GM18511 (cell line): ENCODE data around the gene PSMD13.

ENCODE experiments used
- ATAC-seq: cut with Tn5 transposase; IDR thresholded peaks from one replicate; pipeline ENCODE4 v1.9.1; 2021; ENCODE audit warnings: mild to moderate bottlenecking, moderate library complexity; ENCODE audit not compliant: unreplicated experiment

Gene PSMD13

DNA sequence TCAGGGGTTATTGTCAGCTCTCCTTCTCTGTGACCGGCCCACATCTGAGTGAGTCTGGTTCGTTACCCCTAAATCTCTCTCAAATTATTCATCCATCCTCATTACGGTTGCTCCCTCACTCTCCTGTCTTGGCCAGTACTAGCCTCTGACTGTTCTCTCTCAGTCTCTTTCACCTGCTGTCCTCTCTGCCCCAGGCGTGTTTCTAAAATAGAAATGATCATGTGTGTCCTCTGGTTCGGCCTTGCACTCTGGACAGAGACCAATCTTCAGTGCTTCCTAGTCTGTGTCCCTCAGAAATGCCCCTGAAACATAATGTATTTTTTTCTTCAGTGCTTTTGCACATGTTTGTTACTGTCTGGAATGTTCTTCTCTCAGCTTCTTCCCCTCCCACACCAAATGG lies 4.9 kb downstream of the PSMD13 start:
- ATAC-seq = no peak

- no peak for ATAC-seq
Measured at GRCh38 chr11:244376-244775, 7.6 kb downstream of the PSMD13 start.

DNA sequence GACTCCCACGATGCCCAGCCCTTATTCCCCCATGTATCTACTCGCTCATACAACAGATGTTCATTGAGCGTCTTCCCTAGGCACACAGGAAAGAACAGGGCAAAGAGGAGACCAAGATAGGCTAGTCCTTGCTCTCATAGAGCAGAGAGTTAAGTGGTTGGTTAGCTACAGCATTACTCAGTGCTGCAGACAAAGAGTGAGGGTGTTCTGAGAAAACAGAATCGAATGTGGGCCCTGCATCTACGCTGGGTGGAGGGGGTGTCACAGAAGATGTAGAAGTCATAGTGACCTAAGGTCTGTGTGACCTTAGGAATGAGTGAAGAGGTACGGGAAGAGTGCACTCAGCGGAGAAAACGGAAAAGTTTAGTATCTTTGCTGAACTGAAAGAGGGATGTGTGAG lies 12.3 kb downstream of the PSMD13 start:
- ATAC-seq = no peak

DNA sequence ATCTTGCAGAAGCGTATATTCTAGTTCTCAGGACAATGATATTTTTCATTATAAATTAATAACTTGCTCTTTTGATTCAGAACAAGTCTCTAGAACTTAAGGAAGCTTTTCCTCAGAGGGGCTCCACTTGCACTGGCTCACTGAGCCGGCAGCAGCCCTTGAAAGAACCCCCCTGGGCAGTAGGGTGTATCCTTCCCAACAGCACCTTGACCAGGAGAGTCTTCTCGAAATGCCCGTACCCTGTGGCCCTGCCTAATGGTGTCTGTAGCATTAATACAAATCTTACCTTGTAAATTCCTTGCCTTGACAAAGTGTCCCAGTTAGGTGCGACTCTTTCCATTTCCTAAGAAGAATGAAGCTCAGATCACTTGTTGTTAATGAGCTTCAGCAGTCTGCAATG lies 13.5 kb downstream of the PSMD13 start:
- ATAC-seq = no peak

DNA sequence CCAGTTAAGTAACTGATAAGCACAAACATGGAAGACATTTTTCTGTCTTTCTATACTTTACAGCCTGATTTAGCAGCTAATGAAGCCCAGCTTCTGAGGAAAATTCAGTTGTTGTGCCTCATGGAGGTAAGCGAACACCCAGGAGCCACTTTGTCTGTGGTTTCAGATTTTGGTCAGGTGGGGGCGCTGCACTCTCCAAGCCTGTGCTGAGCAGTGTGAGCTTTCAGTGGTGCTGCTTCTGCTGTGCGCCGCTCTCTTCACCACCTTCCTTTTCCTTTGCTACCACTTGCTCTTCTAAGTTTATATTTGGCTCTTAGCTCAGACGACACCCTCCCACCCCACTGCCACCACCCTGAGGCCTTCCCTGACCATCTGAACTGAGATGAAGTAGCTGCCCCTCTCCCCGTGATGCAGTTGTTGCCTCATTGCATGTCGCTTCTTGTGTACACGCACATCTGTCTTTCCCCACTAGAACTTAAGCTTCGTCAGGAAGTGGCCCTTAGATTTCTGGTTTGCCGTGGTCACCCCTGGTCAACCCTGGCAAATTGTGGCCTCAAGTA lies 14.0 kb downstream of the PSMD13 start:
- ATAC-seq = no peak

- no peak for ATAC-seq
Measured at GRCh38 chr11:251550-251949, 14.8 kb downstream of the PSMD13 start.

- ATAC-seq = no peak
Measured at GRCh38 chr11:252666-253065, 15.9 kb downstream of the PSMD13 start.

GRCh38 chr11:253160-253885 lies 16.5 kb downstream of the PSMD13 start:
- no peak for ATAC-seq

DNA sequence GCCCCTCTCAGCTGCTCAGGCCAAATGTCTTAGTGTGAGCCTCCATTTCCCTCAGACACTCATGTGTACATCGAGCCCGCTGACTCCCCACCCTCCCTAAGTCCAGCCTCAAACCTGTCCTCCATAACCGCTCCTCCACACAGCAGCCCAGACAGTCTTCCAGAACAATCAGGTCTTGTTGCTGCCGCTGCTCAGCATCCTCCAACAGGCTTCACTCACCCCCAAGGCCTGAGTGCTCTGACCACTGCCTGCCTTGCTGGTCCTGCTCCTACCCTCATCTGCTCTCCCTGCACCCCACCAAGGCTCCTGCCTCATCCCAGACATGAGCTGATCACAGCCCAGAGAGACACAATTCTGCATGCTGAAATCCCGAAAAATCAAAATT lies 17.1 kb downstream of the PSMD13 start:
- no peak for ATAC-seq

GRCh38 chr11:255176-255575 lies 18.4 kb downstream of the PSMD13 start:
- no peak for ATAC-seq

- no peak for ATAC-seq
Measured at GRCh38 chr11:255816-256215, 19.0 kb downstream of the PSMD13 start.

DNA sequence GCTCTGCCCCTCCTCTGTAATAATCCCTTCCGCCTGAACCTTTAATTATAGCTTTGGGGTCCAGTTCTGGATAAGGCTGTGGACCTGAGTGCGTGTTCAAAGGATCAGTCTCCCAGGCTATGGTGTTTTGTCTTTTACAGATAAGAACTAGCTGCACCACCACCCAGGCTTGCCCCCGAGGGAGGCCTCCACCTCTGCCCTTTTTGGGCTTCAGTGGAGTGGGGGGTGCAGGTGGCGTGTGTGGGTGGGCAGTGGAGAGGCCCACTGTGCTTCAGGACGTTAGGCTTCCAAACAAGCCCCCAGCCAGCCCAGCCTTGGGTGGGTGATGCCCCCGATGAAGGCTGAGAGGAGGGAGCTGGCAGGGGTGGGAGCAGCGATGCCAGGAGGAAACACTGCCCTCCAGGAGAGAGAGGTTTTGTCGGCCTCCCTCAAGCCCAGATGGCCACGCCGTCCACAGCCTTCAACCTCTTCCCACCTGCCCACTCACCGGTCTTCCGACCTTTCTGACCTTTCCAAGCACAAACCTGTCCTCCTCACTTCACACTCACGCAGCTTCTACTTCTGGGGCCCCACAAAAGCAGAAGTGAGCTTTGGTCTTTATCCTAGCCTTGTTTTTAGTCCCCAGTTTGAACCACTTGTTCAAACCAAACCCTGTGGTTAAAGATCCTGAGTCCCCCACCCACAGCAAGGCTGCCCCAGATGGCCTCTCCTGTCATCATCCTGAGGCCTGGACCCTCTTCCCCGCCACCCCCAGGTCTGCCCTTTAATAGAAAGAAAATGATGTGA lies 20.4 kb downstream of the PSMD13 start:
- no peak for ATAC-seq

DNA sequence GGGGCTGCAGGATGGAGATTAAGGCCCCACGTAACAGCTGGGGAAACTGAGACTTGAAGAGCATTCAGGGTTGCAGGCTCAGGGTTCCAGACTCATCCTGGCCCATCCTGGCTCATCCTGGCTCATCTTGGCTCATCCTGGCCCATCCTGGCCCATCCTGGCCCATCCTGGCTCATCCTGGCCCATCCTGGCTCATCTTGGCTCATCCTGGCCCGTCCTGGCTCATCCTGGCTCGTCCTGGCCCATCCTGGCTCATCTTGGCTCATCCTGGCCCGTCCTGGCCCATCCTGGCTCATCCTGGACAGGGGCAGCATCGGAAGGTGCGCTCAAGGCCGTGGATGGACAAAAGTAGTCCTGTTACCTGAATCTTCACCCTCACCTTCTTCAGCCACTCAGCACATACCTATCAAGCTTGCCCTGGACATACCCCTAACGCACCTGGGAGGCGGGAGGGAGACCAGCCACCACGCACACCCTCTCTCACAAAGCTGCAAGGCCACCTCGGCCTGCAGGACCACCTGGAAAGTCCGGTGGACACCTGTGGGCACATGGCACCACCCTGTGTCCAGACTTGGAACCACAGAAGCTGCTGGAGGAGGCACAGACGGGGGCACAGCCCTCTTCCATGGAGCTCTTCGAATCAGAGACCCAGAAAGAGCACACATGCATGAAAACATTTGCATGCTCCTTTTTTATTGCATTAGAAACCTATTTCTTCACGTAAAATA lies 21.2 kb downstream of the PSMD13 start:
- no peak for ATAC-seq

- ATAC-seq = no peak
Measured at GRCh38 chr11:259413-259812, 22.6 kb downstream of the PSMD13 start.

DNA sequence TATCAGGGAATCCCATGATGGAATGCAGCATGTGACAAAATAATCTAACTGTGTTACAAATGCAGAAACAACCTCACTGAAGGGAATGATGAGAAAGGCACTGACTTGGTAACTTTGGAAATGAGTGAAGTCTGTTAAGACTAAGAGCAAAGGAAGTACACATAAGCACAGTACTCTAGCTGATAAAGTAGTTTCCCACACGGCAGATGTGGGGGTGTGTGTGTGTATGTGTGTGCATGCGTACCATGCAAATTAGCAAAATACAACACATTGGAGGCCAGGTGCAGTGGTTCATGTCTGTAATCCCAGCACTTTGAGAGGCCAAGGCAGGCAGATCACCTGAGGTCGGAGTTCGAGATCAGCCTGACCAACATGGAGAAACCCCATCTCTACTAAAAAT lies 24.8 kb downstream of the PSMD13 start:
- ATAC-seq = no peak

DNA sequence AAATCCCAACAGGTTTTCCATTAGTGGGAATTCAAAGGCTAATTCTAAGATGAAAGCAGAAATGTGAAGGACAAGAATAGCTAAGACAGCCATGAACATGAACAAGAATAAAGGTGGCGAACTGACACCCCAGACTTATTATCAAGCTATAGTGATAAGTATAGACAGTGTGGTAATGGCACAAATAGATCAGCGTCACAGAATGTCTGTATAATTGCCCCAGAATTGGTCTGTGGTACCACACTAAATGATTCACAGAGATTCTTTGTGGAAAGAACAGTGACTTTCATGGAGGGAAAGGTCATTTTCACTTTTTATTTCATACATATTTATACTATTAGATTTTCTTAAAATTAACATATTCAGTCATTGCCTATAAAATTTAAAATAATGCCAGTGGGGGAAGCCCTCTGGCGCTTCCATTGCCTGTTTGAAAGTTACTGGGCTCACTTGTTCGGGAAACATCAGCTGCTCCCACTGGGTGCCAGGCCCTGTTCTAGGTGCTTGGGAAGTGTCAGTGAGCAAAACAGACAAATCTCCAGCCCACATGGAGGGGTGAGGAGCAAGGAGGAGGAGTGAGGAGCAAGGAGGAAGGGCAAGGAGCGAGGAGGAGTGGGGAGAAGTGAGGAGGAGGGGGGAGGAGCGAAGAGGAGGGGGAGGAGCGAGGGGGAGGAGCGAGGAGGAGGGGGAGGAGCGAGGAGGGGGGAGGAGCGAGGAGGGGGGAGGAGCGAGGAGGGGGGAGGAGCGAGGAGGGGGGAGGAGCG lies 30.1 kb downstream of the PSMD13 start:
- no peak for ATAC-seq

DNA sequence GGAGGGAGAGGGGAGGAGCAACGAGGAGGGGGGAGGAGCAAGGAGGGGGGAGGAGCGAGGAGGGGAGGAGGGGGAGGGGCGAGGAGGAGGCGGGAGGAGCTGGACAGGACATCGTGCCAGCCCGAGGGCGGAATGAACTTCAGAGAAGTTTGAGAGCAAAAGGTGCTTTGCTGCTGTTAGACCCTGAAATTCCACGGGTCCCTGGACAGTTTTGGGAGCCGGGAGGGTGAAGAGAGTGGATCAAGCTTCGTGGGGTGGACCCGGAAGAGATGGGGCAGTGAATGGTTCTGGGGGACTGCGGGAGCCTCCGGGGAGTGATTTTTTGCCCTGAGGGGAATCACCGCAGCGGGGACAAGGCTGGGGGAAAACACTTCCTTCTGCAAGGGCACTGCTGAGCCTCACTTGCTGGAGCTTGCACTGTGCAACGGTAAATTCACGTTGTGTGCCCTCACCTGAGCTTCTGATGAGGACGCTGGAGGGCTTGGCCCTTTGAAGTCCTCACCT lies 30.8 kb downstream of the PSMD13 start:
- no peak for ATAC-seq

DNA sequence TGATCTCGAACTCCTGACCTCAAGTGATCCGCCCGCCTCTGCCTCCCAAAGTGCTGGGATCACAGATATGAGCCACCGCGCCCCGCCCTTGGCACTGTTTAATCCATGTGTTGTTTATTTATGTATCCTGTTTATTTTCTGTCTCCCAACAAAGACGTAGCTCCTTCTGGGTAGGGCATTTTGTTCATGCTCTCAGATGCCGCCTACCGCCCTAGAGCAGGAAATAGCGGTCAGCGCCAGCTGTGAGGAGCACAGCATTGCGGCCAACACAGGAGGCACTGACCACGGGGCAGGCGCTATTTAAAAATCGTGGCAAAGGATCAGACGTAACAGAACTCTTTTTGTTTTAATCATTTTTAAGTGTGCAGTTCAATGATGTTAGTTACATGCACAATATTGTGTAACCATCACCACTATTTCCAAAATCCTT lies 32.0 kb downstream of the PSMD13 start:
- ATAC-seq = peak; percentile 62

DNA sequence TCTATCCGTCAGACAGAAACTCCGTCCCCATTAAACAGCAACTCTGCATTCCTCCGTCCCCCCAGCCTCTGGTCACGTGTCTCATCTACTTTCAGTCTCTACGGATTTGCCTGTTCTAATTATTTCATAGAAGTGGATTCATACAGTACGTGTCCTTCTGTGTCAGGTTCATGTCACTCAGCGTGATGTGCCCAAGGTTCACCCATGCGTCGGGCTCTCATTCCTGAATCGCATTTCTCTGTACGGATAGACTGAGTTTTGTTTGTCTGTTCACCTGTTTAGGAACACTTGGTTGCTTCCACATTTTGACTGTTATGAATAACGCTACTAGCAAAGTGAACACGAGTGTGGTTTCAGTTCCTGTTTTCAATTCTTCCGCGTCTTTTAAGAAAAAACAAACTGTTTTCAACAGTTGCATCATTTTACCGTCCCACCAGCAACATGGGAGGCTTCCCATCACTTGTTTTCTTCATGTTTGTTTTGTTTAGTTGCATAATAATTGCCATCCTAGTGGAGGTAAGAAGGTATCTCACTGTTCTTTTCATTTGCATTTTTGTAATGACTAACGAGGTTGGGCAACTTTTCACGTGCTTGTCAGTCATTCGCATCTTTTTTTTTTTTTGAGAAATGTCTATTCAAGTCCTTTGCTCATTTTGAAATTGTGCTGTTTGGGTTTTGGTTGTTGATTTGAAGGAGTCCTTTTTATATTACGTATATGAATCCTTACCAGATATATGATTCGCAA lies 32.5 kb downstream of the PSMD13 start:
- peak; percentile 83 for ATAC-seq
